ENCODE measurements around the gene KHK. TPM values are rescaled to one million over a fixed set of nuclear protein-coding genes. Genes with fewer than 3 reads are reported as not detected.
A peak's percentile ranks its signal among the peaks of the same experiment; 100 is the strongest.

KHK gene
- total RNA-seq, 6 experiments from 2014 or later, result 101 to 283 (median 206) TPM

DNA sequence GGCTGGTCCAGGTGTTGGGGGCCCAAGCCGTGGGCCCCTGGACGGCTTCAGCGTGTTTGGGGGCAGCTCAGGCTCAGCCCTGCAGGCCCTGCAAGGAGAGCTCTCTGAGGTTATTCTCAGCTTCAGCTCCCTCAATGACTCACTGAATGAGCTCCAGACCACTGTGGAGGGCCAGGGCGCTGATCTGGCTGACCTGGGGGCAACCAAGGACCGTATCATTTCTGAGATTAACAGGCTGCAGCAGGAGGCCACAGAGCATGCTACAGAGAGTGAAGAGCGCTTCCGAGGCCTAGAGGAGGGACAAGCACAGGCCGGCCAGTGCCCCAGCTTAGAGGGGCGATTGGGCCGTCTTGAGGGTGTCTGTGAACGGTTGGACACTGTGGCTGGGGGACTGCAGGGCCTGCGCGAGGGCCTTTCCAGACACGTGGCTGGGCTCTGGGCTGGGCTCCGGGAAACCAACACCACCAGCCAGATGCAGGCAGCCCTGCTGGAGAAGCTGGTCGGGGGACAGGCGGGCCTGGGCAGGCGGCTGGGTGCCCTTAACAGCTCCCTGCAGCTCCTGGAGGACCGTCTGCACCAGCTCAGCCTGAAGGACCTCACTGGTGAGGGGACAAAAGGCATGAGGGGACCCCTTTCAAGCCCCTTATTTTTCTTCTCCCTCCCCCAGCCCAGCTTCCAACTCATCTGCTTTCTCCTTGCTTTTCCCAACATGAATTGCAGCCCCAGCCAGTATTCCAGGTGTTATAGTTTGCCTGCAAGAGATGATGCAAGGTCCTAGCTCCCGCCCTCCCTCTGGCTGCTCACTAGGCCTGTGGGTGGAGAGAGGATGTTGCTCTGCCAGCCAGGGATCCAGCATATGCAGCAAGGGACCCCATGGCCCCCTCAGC is 2.9 kb upstream of the KHK start:
- Histone ChIP-seq H3K4me1 (peaks cover 0 to 16% (median 5%) of the 10 kb centered on the region in 4 donors), H3K27me3 (no peaks in the 10 kb centered on the region), H3K4me3 (no peak overlapping the region), H3K9me3 (no peaks in the 10 kb centered on the region), H3K36me3 (no peaks in the 10 kb centered on the region), H3K27ac (no peak overlapping the region)
- peak in 1 of 3 donors; percentile 31 for DNase-seq
- WGBS (ENCODE audit: insufficient coverage, low coverage, low lambda C conversion rate, missing lambda C conversion rate), result 100% methylated on average over 1 of the region's 20 CpGs
- no peak for TF ChIP-seq POLR2A (IDR thresholded peaks at IDR 0.05)
- TF ChIP-seq, protein P1, sequence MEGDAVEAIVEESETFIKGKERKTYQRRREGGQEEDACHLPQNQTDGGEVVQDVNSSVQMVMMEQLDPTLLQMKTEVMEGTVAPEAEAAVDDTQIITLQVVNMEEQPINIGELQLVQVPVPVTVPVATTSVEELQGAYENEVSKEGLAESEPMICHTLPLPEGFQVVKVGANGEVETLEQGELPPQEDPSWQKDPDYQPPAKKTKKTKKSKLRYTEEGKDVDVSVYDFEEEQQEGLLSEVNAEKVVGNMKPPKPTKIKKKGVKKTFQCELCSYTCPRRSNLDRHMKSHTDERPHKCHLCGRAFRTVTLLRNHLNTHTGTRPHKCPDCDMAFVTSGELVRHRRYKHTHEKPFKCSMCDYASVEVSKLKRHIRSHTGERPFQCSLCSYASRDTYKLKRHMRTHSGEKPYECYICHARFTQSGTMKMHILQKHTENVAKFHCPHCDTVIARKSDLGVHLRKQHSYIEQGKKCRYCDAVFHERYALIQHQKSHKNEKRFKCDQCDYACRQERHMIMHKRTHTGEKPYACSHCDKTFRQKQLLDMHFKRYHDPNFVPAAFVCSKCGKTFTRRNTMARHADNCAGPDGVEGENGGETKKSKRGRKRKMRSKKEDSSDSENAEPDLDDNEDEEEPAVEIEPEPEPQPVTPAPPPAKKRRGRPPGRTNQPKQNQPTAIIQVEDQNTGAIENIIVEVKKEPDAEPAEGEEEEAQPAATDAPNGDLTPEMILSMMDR (IDR thresholded peaks at IDR 0.05), result no peak
- intact Hi-C loops (cut with DNase I), result loop anchor here in 1 of 2 donors (10.0 kb wide), 2 partner anchors 59 to 119 kb away; no protein-coding TSS in a partner anchor
- ATAC-seq, result no peak

DNA sequence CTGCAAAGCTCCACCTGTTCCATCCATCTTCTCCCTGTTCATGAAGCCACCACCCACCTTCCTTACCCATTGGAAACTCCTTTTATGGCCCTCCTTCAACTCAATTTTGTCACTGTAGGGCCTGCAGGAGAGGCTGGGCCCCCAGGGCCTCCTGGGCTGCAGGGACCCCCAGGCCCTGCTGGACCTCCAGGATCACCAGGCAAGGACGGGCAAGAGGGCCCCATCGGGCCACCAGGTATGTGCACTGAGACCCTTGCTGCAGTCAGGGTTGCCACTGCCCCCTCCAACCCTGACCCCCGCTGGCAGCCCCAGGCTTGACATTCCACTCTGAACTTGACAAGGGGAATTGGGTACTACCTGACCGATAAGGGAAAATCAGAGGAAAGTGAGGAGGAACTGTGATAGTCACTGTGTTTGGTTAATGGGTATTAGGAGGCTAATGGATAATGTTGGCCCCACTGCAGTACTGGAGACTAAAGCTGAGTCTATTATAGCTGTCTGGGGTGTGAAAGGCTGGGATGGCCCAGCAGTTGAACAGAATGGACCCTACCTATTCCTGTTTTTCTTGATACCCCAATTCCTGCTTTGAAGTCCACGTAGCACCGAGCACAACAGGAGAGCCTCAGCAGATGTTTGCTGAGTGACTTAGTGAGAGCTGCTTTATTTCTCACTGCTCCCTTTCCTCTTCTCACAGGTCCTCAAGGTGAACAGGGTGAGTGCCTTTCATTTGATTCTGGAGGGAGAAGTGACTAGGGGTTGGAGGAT is 2.1 kb upstream of the KHK start:
- Histone ChIP-seq H3K4me3 (no peak overlapping the region), H3K9me3 (no peaks in the 10 kb centered on the region), H3K27me3 (no peaks in the 10 kb centered on the region), H3K27ac (no peak overlapping the region), H3K4me1 (peaks cover 0 to 16% (median 5%) of the 10 kb centered on the region in 4 donors), H3K36me3 (no peaks in the 10 kb centered on the region)
- TF ChIP-seq, protein P1 (IDR thresholded peaks at IDR 0.05), result no peak
- TF ChIP-seq POLR2A (IDR thresholded peaks at IDR 0.05), result no peak
- 93% methylated on average over 3 of the region's 6 CpGs for WGBS (ENCODE audit: insufficient coverage, low coverage, low lambda C conversion rate, missing lambda C conversion rate)
- ATAC-seq (no peak), DNase-seq (no peak)
- intact Hi-C loops (cut with DNase I), result loop anchor here in 1 of 2 donors (10.0 kb wide), 2 partner anchors 60 to 120 kb away; no protein-coding TSS in a partner anchor

DNA sequence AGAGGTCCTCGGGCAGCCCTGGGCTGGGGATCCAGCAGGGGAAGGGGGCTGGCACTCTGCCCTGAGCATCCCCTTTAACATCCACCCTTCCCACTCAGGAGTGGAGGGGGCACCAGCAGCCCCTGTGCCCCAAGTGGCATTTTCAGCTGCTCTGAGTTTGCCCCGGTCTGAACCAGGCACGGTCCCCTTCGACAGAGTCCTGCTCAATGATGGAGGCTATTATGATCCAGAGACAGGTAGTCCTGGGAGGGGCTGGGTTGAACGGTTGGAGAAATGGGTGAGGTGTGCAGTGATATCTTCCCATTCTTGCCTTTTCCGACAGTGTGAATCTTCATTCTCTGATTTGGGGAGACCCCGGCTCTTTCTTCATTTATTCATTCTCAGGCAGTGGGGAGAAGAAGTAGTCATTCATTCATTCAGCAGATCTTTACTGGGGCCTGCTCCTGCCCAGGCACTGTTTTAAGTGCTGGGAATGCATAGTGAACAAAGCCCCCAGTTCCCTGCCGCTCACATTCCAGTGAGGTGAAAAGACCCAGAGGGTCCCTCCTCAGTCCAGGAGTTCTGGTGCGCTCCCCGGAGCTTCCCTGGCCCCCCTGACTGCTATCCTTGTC is 1.4 kb upstream of the KHK start:
- ATAC-seq, result no peak
- Histone ChIP-seq H3K27me3 (no peaks in the 10 kb centered on the region), H3K4me3 (peak overlapping the region in 2 of 3 donors; percentile 64 to 77), H3K4me1 (peaks cover 0 to 19% (median 6%) of the 10 kb centered on the region in 4 donors), H3K27ac (peak overlapping the region in 2 of 3 donors; percentile 59 to 80), H3K9me3 (no peaks in the 10 kb centered on the region), H3K36me3 (no peaks in the 10 kb centered on the region)
- WGBS (ENCODE audit: insufficient coverage, low coverage, low lambda C conversion rate, missing lambda C conversion rate), result 44% methylated on average over 9 of the region's 10 CpGs
- no peak for TF ChIP-seq POLR2A (IDR thresholded peaks at IDR 0.05)
- TF ChIP-seq, protein P1 (IDR thresholded peaks at IDR 0.05), result no peak
- DNase-seq, result peak in 1 of 3 donors; percentile 26
- intact Hi-C loops (cut with DNase I), result loop anchor here in 1 of 2 donors (10.0 kb wide), 2 partner anchors 60 to 120 kb away; no protein-coding TSS in a partner anchor

DNA sequence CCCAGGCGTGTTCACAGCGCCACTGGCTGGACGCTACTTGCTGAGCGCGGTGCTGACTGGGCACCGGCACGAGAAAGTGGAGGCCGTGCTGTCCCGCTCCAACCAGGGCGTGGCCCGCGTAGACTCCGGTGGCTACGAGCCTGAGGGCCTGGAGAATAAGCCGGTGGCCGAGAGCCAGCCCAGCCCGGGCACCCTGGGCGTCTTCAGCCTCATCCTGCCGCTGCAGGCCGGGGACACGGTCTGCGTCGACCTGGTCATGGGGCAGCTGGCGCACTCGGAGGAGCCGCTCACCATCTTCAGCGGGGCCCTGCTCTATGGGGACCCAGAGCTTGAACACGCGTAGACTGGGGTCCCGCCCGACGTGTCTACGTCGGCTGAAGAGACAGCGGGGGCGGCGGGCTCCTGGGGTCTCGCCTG is 891 bp upstream of the KHK start:
- peak overlapping the region; percentile 52 to 77 (median 64) for H3K4me3 ChIP-seq
- H3K27me3 ChIP-seq, result no peaks in the 10 kb centered on the region
- H3K9me3 ChIP-seq, result no peaks in the 10 kb centered on the region
- no peak for TF ChIP-seq POLR2A (IDR thresholded peaks at IDR 0.05)
- TF ChIP-seq, protein P1 (IDR thresholded peaks at IDR 0.05), result peak; percentile 29 to 53 (median 52)
- no peaks in the 10 kb centered on the region for H3K36me3 ChIP-seq
- DNase-seq (peak; percentile 84 to 87 (median 86)), ATAC-seq (peak; percentile 43 to 52 (median 46))
- peaks cover 0 to 24% (median 7%) of the 10 kb centered on the region in 4 donors for H3K4me1 ChIP-seq
- intact Hi-C loops (cut with DNase I), result loop anchor here in 1 of 2 donors (10.0 kb wide), 2 partner anchors 61 to 121 kb away; no protein-coding TSS in a partner anchor
- H3K27ac ChIP-seq, result peak overlapping the region; percentile 59 to 80 (median 75)
- WGBS (ENCODE audit: insufficient coverage, low coverage, low lambda C conversion rate, missing lambda C conversion rate), result 0% methylated on average over 6 of the region's 38 CpGs
